Nephron progenitor cell (in vitro differentiated cells): ENCODE data around the gene NTMT1.
A peak's percentile ranks its signal among the peaks of the same experiment; 100 is the strongest.

Source experiments
- DNase-seq: peaks from one replicate; pipeline ENCODE4 v3.0.0; 2021
- H3K27ac Mint-ChIP-seq: 2 replicates; pipeline ENCODE4 v1.8.0; 2021; ENCODE audit warnings: mild to moderate bottlenecking, moderate library complexity, mixed read lengths
- H3K27me3 Mint-ChIP-seq: 2 replicates; pipeline ENCODE4 v1.8.0; 2021; ENCODE audit warnings: mild to moderate bottlenecking, low read depth, mixed read lengths; ENCODE audit not compliant: poor library complexity
- H3K36me3 Mint-ChIP-seq: 2 replicates; pipeline ENCODE4 v1.8.0; 2021; ENCODE audit warnings: low read depth, mixed read lengths
- H3K4me1 Mint-ChIP-seq: 2 replicates; pipeline ENCODE4 v1.8.0; 2021; ENCODE audit warnings: mixed read lengths
- H3K4me3 Mint-ChIP-seq: 2 replicates; pipeline ENCODE4 v1.8.0; 2021; ENCODE audit warnings: mild to moderate bottlenecking, moderate library complexity, mixed read lengths
- H3K9me3 Mint-ChIP-seq: 2 replicates; pipeline ENCODE4 v1.8.0; 2021; ENCODE audit warnings: mild to moderate bottlenecking, moderate library complexity, mixed read lengths
- TF ChIP-seq, protein P1 (sequence below): fragments of 200-600 bp; sonication (generic); IDR thresholded peaks from 2 replicates; pipeline ENCODE4 v1.5.0; 2021; ENCODE audit warnings: antibody characterized with exemption

The NTMT1 gene

GRCh38 chr9:129582855-129583254 lies 43.1 kb upstream of the NTMT1 start:
- peaks cover 64% of the 10 kb centered on the region for H3K4me1 Mint-ChIP-seq

GRCh38 chr9:129583308-129584038 lies 42.5 kb upstream of the NTMT1 start:
- TF ChIP-seq, protein P1, sequence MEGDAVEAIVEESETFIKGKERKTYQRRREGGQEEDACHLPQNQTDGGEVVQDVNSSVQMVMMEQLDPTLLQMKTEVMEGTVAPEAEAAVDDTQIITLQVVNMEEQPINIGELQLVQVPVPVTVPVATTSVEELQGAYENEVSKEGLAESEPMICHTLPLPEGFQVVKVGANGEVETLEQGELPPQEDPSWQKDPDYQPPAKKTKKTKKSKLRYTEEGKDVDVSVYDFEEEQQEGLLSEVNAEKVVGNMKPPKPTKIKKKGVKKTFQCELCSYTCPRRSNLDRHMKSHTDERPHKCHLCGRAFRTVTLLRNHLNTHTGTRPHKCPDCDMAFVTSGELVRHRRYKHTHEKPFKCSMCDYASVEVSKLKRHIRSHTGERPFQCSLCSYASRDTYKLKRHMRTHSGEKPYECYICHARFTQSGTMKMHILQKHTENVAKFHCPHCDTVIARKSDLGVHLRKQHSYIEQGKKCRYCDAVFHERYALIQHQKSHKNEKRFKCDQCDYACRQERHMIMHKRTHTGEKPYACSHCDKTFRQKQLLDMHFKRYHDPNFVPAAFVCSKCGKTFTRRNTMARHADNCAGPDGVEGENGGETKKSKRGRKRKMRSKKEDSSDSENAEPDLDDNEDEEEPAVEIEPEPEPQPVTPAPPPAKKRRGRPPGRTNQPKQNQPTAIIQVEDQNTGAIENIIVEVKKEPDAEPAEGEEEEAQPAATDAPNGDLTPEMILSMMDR, result no peak
- H3K4me3 Mint-ChIP-seq, result no peak overlapping the region
- H3K9me3 Mint-ChIP-seq, result peaks cover 4% of the 10 kb centered on the region
- DNase-seq, result no peak
- no peak overlapping the region for H3K27ac Mint-ChIP-seq
- peaks cover 7% of the 10 kb centered on the region for H3K27me3 Mint-ChIP-seq
- H3K4me1 Mint-ChIP-seq, result peaks cover 65% of the 10 kb centered on the region
- H3K36me3 Mint-ChIP-seq, result no peaks in the 10 kb centered on the region

More at GRCh38 chr9:129582855-129583254, 43.1 kb upstream of the NTMT1 start:
- no peak overlapping the region for H3K27ac Mint-ChIP-seq
- peaks cover 4% of the 10 kb centered on the region for H3K9me3 Mint-ChIP-seq
- TF ChIP-seq, protein P1, result no peak
- H3K4me3 Mint-ChIP-seq, result no peak overlapping the region
- no peaks in the 10 kb centered on the region for H3K36me3 Mint-ChIP-seq
- DNase-seq, result no peak
- peaks cover 7% of the 10 kb centered on the region for H3K27me3 Mint-ChIP-seq

- TF ChIP-seq, protein P1, result no peak
- H3K27me3 Mint-ChIP-seq, result peaks cover 7% of the 10 kb centered on the region
- no peak overlapping the region for H3K4me3 Mint-ChIP-seq
- no peaks in the 10 kb centered on the region for H3K36me3 Mint-ChIP-seq
- H3K9me3 Mint-ChIP-seq, result peaks cover 4% of the 10 kb centered on the region
- H3K27ac Mint-ChIP-seq, result peak overlapping the region; percentile 7
- DNase-seq, result peak; percentile 53
- peaks cover 65% of the 10 kb centered on the region for H3K4me1 Mint-ChIP-seq
Measured at GRCh38 chr9:129584136-129584535, 41.8 kb upstream of the NTMT1 start.

DNA sequence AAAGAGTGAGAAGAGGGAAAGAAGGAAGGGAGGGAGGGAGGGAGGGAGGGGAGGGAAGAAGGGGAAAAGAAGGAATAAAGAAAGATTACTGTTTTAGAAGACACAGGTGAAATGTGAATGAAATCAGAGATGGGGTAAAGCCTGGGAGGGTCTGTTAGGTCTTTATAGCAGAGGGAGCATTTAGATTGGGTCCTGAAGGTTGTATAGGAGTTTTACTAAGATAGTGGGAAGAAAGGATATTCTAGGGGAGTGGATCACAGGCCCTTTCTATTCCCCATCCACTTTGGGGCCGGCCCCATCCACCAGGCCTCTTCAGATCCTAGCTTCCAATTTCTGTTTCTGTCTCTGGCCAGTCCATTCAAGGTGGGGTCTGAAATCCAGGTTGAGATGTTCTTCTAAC lies 40.6 kb upstream of the NTMT1 start:
- DNase-seq, result no peak
- Mint-ChIP-seq H3K9me3 (peaks cover 4% of the 10 kb centered on the region), H3K4me3 (no peak overlapping the region), H3K4me1 (peaks cover 72% of the 10 kb centered on the region), H3K36me3 (no peaks in the 10 kb centered on the region), H3K27ac (peak overlapping the region; percentile 62), H3K27me3 (peaks cover 7% of the 10 kb centered on the region)
- TF ChIP-seq, protein P1, result no peak

DNA sequence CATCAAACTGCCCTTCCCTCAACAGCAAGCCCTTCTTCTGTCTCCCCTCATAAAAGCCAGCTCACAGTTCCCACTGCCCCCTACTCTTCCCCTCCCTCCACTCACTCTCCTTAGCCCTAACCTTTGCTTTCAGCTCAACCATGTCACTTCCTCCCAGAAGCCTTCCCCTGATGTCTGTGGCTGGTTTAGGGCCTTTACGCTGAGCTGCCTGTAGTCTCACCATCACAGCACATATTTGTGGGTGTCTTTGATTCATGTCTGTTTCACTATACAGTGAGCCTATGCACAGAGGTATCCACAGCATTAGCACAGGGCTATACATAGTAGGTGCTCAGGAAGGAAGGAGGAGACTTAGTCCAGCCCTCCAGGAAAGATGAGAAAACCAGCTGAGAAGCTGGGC lies 39.7 kb upstream of the NTMT1 start:
- H3K27me3 Mint-ChIP-seq, result peaks cover 10% of the 10 kb centered on the region
- no peak for DNase-seq
- H3K4me1 Mint-ChIP-seq, result peaks cover 81% of the 10 kb centered on the region
- no peaks in the 10 kb centered on the region for H3K36me3 Mint-ChIP-seq
- TF ChIP-seq, protein P1, result no peak
- H3K4me3 Mint-ChIP-seq, result no peak overlapping the region
- H3K27ac Mint-ChIP-seq, result peak overlapping the region; percentile 91
- no peaks in the 10 kb centered on the region for H3K9me3 Mint-ChIP-seq

GRCh38 chr9:129586685-129587084 lies 39.3 kb upstream of the NTMT1 start:
- Mint-ChIP-seq H3K27me3 (peaks cover 10% of the 10 kb centered on the region), H3K36me3 (no peaks in the 10 kb centered on the region), H3K9me3 (no peaks in the 10 kb centered on the region), H3K4me1 (peaks cover 82% of the 10 kb centered on the region), H3K27ac (peak overlapping the region; percentile 91), H3K4me3 (no peak overlapping the region)
- DNase-seq, result no peak
- TF ChIP-seq, protein P1, result no peak
